Fibroblast of the aortic adventitia (primary cell): ENCODE measurements around the gene RTKN2. TPM values are rescaled to one million over a fixed set of nuclear protein-coding genes. Genes with fewer than 3 reads are reported as not detected.

Experiments
- DNase-seq: peaks from one replicate; pipeline ENCODE4 v3.0.0-alpha.2; 2010; ENCODE audit warnings: low read depth
- H3K4me3 ChIP-seq: 2 replicates; pipeline ENCODE4 v1.5.1; 2011; ENCODE audit warnings: low read depth, mild to moderate bottlenecking, control low read depth, low read length, moderate library complexity
- CTCF ChIP-seq: IDR thresholded peaks from 2 replicates; pipeline ENCODE4 v1.5.1; 2011; ENCODE audit warnings: mild to moderate bottlenecking, low read length, control low read depth, inconsistent platforms; ENCODE audit not compliant: insufficient read depth
- total RNA-seq: library from RNA; depleted of rRNA; stranded (reverse); fragments of >200 nt; gene quantifications from 2 replicates; pipeline ENCODE4 v1.2.3, GENCODE V29; 2012; ENCODE audit warnings: low replicate concordance

RTKN2 gene
- total RNA-seq, 1 donor, result 11.9 TPM

GRCh38 chr10:62136931-62137330 lies 131.7 kb downstream of the RTKN2 start:
- TF ChIP-seq CTCF, result no peak
- no peak for DNase-seq
- H3K4me3 ChIP-seq, result no peak overlapping the region

GRCh38 chr10:62133618-62134017 lies 135.0 kb downstream of the RTKN2 start:
- H3K4me3 ChIP-seq, result no peak overlapping the region
- no peak for TF ChIP-seq CTCF
- DNase-seq, result no peak

Other genes starting within 250 kb of the RTKN2 start
- 0.41 and 7.2 TPM in 2 replicates for gene ZNF365, start 105.5 kb upstream of the RTKN2 start, total RNA-seq